Stimulated activated CD8-positive, alpha-beta memory T cell treated with anti-CD3 and anti-CD28 coated beads, Interleukin-15, amount 100 ng/mL, for 24 hours (primary cell): ENCODE results near the gene THAP3.
"Not testable (repeated sequence)": the region's sequence is repeated elsewhere in the genome, so short reads cannot be mapped to it uniquely, and the experiment has no call there.

Source experiments
- DNase-seq: peaks from one replicate; pipeline ENCODE4 v3.0.0-alpha.2; 2020; ENCODE audit warnings: low read depth

The THAP3 gene

GRCh38 chr1:6591222-6591621 is 33.4 kb upstream of the THAP3 start:
- DNase-seq, result no peak

- no peak for DNase-seq
These were observed 33.0 kb upstream of the THAP3 start for GRCh38 chr1:6591644-6592043.

- DNase-seq, result no peak
These were observed 32.2 kb upstream of the THAP3 start for GRCh38 chr1:6592441-6592840.

- no peak for DNase-seq
These were observed 31.6 kb upstream of the THAP3 start for GRCh38 chr1:6592865-6593593.

GRCh38 chr1:6593810-6594209 is 30.9 kb upstream of the THAP3 start:
- DNase-seq, result no peak

GRCh38 chr1:6594977-6595740 is 29.5 kb upstream of the THAP3 start:
- DNase-seq, result no peak

- DNase-seq, result no peak
These were observed 28.3 kb upstream of the THAP3 start for GRCh38 chr1:6596351-6596750.

- DNase-seq, result no peak
These were observed 27.5 kb upstream of the THAP3 start for GRCh38 chr1:6596886-6597776.

- no peak for DNase-seq
These were observed 26.9 kb upstream of the THAP3 start for GRCh38 chr1:6597777-6598131.

GRCh38 chr1:6599141-6599975 is 25.3 kb upstream of the THAP3 start:
- DNase-seq, result no peak

- not testable (repeated sequence) for DNase-seq
These were observed 24.7 kb upstream of the THAP3 start for GRCh38 chr1:6599991-6600390.

GRCh38 chr1:6600410-6601048 is 24.1 kb upstream of the THAP3 start:
- no peak for DNase-seq

- DNase-seq, result no peak
These were observed 23.4 kb upstream of the THAP3 start for GRCh38 chr1:6601049-6601922.

- DNase-seq, result no peak
These were observed 22.6 kb upstream of the THAP3 start for GRCh38 chr1:6601923-6602668.

GRCh38 chr1:6602669-6603237 is 21.9 kb upstream of the THAP3 start, which contains the start of gene KLHL21:
TSS of gene KLHL21 (minus strand) at chr1:6602869. CDS start at chr1:6602817, 52 bp downstream.
- DNase-seq, result peak; percentile 69

GRCh38 chr1:6603238-6603914 is 21.3 kb upstream of the THAP3 start:
- DNase-seq, result no peak

- no peak for DNase-seq
These were observed 20.6 kb upstream of the THAP3 start for GRCh38 chr1:6603915-6604558.
